Endothelial cell of umbilical vein (primary cell): ENCODE data around the gene SLC26A3.

Experiments used
- EZH2 ChIP-seq: IDR thresholded peaks from 2 replicates; pipeline ENCODE4 v1.6.1; 2012; ENCODE audit warnings: borderline replicate concordance, low read depth, mild to moderate bottlenecking, moderate library complexity, low read length, inconsistent platforms; ENCODE audit not compliant: severe bottlenecking
- JUN ChIP-seq: IDR thresholded peaks from 2 replicates; pipeline ENCODE4 v1.6.1; 2011; ENCODE audit warnings: borderline replicate concordance, low read depth; ENCODE audit not compliant: insufficient read length, insufficient read depth
- MYC ChIP-seq: IDR thresholded peaks from one replicate; pipeline ENCODE4 v1.6.1; 2011; ENCODE audit warnings: mild to moderate bottlenecking, low read depth, low read length
- POLR2A ChIP-seq: IDR thresholded peaks from 2 replicates; pipeline ENCODE4 v1.6.1; 2012; ENCODE audit warnings: low read depth, mild to moderate bottlenecking, control low read depth, low read length
- POLR2AphosphoS5 ChIP-seq: IDR thresholded peaks from 2 replicates; pipeline ENCODE4 v1.6.1; 2012; ENCODE audit warnings: low read depth, mild to moderate bottlenecking, control low read depth, low read length, moderate library complexity; ENCODE audit not compliant: insufficient read depth
- TF ChIP-seq, protein P1 (sequence below), 2 donors: IDR thresholded peaks; 1 replicate in 1 of 2; 2 replicates in 1 of 2; pipeline ENCODE4 v1.5.1; 2011; ENCODE audit warnings: low read length in 2 of 2, mild to moderate bottlenecking in 2 of 2, moderate library complexity in 2 of 2, control low read depth in 1 of 2, inconsistent platforms in 1 of 2, low read depth in 1 of 2; ENCODE audit not compliant: insufficient read depth in 1 of 2; ENCODE audit errors: extremely low read depth in 1 of 2
- TF ChIP-seq, protein P2 (sequence below): IDR thresholded peaks from 2 replicates; pipeline ENCODE4 v1.6.1; 2011; ENCODE audit not compliant: insufficient read depth, insufficient read length

DNA sequence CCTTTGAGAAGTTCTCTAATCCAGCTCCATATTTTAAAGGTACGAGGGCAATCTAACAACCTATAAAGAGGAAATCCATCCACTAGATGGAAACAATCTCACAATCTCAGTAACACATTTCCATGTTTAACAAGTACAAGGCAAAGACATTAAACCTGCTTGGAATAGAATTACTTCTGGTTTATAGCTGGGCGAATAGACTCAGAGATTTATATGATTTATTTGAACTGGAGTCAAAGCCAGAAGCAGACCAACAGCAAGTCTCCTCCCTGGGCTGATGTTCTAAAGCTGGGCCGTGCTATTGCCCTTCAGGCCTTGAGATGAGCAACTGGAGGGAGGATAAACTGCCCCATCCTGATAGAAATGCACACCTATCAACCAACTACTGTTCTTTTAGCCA, 25.3 kb downstream of the SLC26A3 start:
- TF ChIP-seq, protein P1, sequence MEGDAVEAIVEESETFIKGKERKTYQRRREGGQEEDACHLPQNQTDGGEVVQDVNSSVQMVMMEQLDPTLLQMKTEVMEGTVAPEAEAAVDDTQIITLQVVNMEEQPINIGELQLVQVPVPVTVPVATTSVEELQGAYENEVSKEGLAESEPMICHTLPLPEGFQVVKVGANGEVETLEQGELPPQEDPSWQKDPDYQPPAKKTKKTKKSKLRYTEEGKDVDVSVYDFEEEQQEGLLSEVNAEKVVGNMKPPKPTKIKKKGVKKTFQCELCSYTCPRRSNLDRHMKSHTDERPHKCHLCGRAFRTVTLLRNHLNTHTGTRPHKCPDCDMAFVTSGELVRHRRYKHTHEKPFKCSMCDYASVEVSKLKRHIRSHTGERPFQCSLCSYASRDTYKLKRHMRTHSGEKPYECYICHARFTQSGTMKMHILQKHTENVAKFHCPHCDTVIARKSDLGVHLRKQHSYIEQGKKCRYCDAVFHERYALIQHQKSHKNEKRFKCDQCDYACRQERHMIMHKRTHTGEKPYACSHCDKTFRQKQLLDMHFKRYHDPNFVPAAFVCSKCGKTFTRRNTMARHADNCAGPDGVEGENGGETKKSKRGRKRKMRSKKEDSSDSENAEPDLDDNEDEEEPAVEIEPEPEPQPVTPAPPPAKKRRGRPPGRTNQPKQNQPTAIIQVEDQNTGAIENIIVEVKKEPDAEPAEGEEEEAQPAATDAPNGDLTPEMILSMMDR (IDR thresholded peaks at IDR 0.05; ENCODE audit: extremely low read depth in 1 of 2, insufficient read depth in 1 of 2, low read depth in 1 of 2, low read length in 2 of 2) = no peak
- TF ChIP-seq POLR2AphosphoS5 = no peak
- TF ChIP-seq MYC = no peak
- no peak for TF ChIP-seq POLR2A
- no peak for TF ChIP-seq EZH2
- TF ChIP-seq JUN = no peak
- TF ChIP-seq, protein P2, sequence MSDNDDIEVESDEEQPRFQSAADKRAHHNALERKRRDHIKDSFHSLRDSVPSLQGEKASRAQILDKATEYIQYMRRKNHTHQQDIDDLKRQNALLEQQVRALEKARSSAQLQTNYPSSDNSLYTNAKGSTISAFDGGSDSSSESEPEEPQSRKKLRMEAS = no peak
